H1 (cell line): Measurements from ENCODE around the gene VEPH1. TPM values are rescaled to one million over a fixed set of nuclear protein-coding genes. Genes with fewer than 3 reads are reported as not detected.

ENCODE experiments used
- CTCF ChIA-PET: fragments of 300-600 bp; sonication (Branson Sonifier 250); formaldehyde crosslinking; loops from one replicate; lab custom pipeline; 2021; ENCODE audit not compliant: partially characterized antibody; lab: Charles Lee
- POLR2A ChIA-PET: fragments of 300-600 bp; sonication (Branson Sonifier 250); formaldehyde crosslinking; loops from one replicate; lab custom pipeline; 2021; ENCODE audit warnings: inconsistent platforms; ENCODE audit not compliant: partially characterized antibody; lab: Charles Lee
- DNase-seq, 2 experiments: peaks; one replicate each; pipeline versions ENCODE4 v3.0.0 to v3.0.0-alpha.2; 2010 to 2022; ENCODE audit warnings: low spot score in 2 of 2, low read depth in 1 of 2, mixed read lengths in 1 of 2
- FAIRE-seq: peaks from 2 replicates; lab custom pipeline; 2011; peaks lifted over from hg19 to GRCh38; lab: Jason Lieb, UNC
- H2AFZ ChIP-seq: 2 replicates; pipeline ENCODE4 v1.8.1; 2012; ENCODE audit warnings: low read length, inconsistent platforms
- H2AK5ac ChIP-seq: 2 replicates; pipeline ENCODE4 v1.6.1; 2013; ENCODE audit warnings: low read depth, low read length
- H2BK120ac ChIP-seq: replicated peaks from 2 replicates; pipeline ENCODE3; 2013; ENCODE audit warnings: low read depth, low read length, inconsistent platforms
- H2BK12ac ChIP-seq: 2 replicates; pipeline ENCODE4 v1.6.1; 2013; ENCODE audit warnings: low read depth, low read length
- H2BK15ac ChIP-seq: 2 replicates; pipeline ENCODE4 v1.6.1; 2013; ENCODE audit warnings: low read length
- H2BK20ac ChIP-seq: 2 replicates; pipeline ENCODE4 v1.6.1; 2013; ENCODE audit warnings: low read length
- H2BK5ac ChIP-seq: 2 replicates; pipeline ENCODE4 v1.6.1; 2013; ENCODE audit warnings: low read depth, low read length
- H3K14ac ChIP-seq: 2 replicates; pipeline ENCODE4 v1.6.1; 2013; ENCODE audit warnings: inconsistent platforms; ENCODE audit not compliant: insufficient read length
- H3K18ac ChIP-seq: 2 replicates; pipeline ENCODE4 v1.6.1; 2013; ENCODE audit warnings: low read length; ENCODE audit errors: extremely low read depth
- H3K23ac ChIP-seq: 2 replicates; pipeline ENCODE4 v1.6.1; 2013; ENCODE audit warnings: inconsistent platforms; ENCODE audit not compliant: insufficient read length
- H3K23me2 ChIP-seq: 2 replicates; pipeline ENCODE4 v1.6.1; 2013; ENCODE audit warnings: low read depth, low read length
- H3K27ac ChIP-seq: 2 replicates; pipeline ENCODE4 v1.6.1; 2011; ENCODE audit warnings: low read depth, low read length, inconsistent platforms
- H3K27me3 ChIP-seq, 4 experiments: replicated peaks in 1 of 4; 1 replicate in 1 of 4; 2 replicates in 3 of 4; pipeline versions ENCODE4 v1.6.1 to v1.8.1; 2011 to 2013; ENCODE audit warnings: low read length in 3 of 4, mild to moderate bottlenecking in 3 of 4, inconsistent platforms in 2 of 4, mixed read lengths in 2 of 4, moderate library complexity in 1 of 4; ENCODE audit not compliant: control insufficient read depth in 3 of 4, insufficient read depth in 3 of 4; ENCODE audit errors: extremely low read depth in 1 of 4
- H3K36me3 ChIP-seq, 4 experiments: 2 replicates each; pipeline versions ENCODE4 v1.6.1 to v1.8.1; 2011 to 2013; ENCODE audit warnings: mild to moderate bottlenecking in 4 of 4, low read length in 3 of 4, moderate library complexity in 2 of 4, control low read depth in 1 of 4, inconsistent platforms in 1 of 4; ENCODE audit not compliant: insufficient read depth in 4 of 4, control insufficient read depth in 2 of 4
- H3K4ac ChIP-seq: replicated peaks from 2 replicates; pipeline ENCODE3; 2013; ENCODE audit warnings: low read length, low read depth, mixed read lengths, inconsistent platforms; ENCODE audit not compliant: insufficient read length
- H3K4me1 ChIP-seq, 4 experiments: replicated peaks in 1 of 4; 1 replicate in 1 of 4; 2 replicates in 3 of 4; pipeline versions ENCODE4 v1.6.1 to v1.8.1; 2011 to 2013; ENCODE audit warnings: low read length in 3 of 4, inconsistent platforms in 2 of 4, mixed read lengths in 1 of 4; ENCODE audit not compliant: insufficient read depth in 4 of 4, control insufficient read depth in 3 of 4
- H3K4me2 ChIP-seq, 2 experiments: 2 replicates each; pipeline versions ENCODE4 v1.6.1 to v1.8.1; 2011 to 2013; ENCODE audit warnings: low read depth in 2 of 2, low read length in 2 of 2, control low read depth in 1 of 2, inconsistent platforms in 1 of 2, mild to moderate bottlenecking in 1 of 2; ENCODE audit not compliant: insufficient read depth in 1 of 2
- H3K4me3 ChIP-seq, 4 experiments: fragments of 200-600, 300-600 bp in 1 of 4; sonication (generic), shearing (Covaris generic), sonication (Bioruptor Twin) in 1 of 4; 2 replicates each; pipeline versions ENCODE4 v1.5.1 to v1.8.1; 2011 to 2016; ENCODE audit warnings: low read length in 4 of 4, low read depth in 3 of 4, control low read depth in 2 of 4, inconsistent platforms in 2 of 4, mild to moderate bottlenecking in 2 of 4, mixed read lengths in 1 of 4, moderate library complexity in 1 of 4; ENCODE audit not compliant: insufficient read depth in 2 of 4; ENCODE audit errors: extremely low read depth in 1 of 4
- H3K56ac ChIP-seq: replicated peaks from 2 replicates; pipeline ENCODE3; 2013; ENCODE audit warnings: low read depth, mild to moderate bottlenecking, mixed read lengths, low read length, inconsistent platforms; ENCODE audit not compliant: insufficient read length
- H3K79me1 ChIP-seq: 2 replicates; pipeline ENCODE4 v1.6.1; 2013; ENCODE audit warnings: low read depth, low read length, control low read depth
- H3K79me2 ChIP-seq, 2 experiments: 2 replicates each; pipeline versions ENCODE4 v1.6.1 to v1.8.1; 2012 to 2013; ENCODE audit warnings: low read length in 2 of 2, mild to moderate bottlenecking in 2 of 2, inconsistent platforms in 1 of 2; ENCODE audit not compliant: insufficient read depth in 2 of 2, control insufficient read depth in 1 of 2
- H3K9ac ChIP-seq, 4 experiments: replicated peaks in 1 of 4; 1 replicate in 1 of 4; 2 replicates in 3 of 4; pipeline versions ENCODE4 v1.6.1 to v1.8.1; 2011 to 2013; ENCODE audit warnings: low read depth in 3 of 4, low read length in 3 of 4, control low read depth in 2 of 4, mild to moderate bottlenecking in 2 of 4, moderate library complexity in 2 of 4, inconsistent platforms in 1 of 4; ENCODE audit errors: extremely low read depth in 1 of 4
- H3K9me3 ChIP-seq, 2 experiments: 2 replicates each; pipeline versions ENCODE4 v1.6.1 to v1.8.1; 2012 to 2013; ENCODE audit warnings: mild to moderate bottlenecking in 2 of 2, moderate library complexity in 2 of 2, control low read depth in 1 of 2, inconsistent platforms in 1 of 2, low read depth in 1 of 2, low read length in 1 of 2, mixed read lengths in 1 of 2; ENCODE audit not compliant: insufficient read depth in 2 of 2
- H4K20me1 ChIP-seq, 2 experiments: replicated peaks in 1 of 2; 2 replicates each; pipeline versions ENCODE3 to v1.8.1; 2011 to 2013; ENCODE audit warnings: inconsistent platforms in 2 of 2, low read length in 2 of 2, mild to moderate bottlenecking in 1 of 2; ENCODE audit not compliant: insufficient read depth in 2 of 2, control insufficient read depth in 1 of 2
- H4K5ac ChIP-seq: 2 replicates; pipeline ENCODE4 v1.6.1; 2013; ENCODE audit warnings: low read length, low read depth, mixed read lengths, inconsistent platforms; ENCODE audit not compliant: insufficient read length
- H4K8ac ChIP-seq: 2 replicates; pipeline ENCODE4 v1.8.0; 2013; ENCODE audit warnings: mild to moderate bottlenecking, moderate library complexity, low read length, inconsistent platforms; ENCODE audit not compliant: insufficient read depth; ENCODE audit errors: extremely low read depth
- H4K91ac ChIP-seq: replicated peaks from 2 replicates; pipeline ENCODE3; 2013; ENCODE audit warnings: low read length, mixed read lengths, inconsistent platforms; ENCODE audit not compliant: insufficient read length
- SAP30 ChIP-seq: fragments of 300-600 bp; sonication (generic); IDR thresholded peaks from 2 replicates; pipeline ENCODE4 v1.7.1; 2012; ENCODE audit warnings: low read length, moderate library complexity, mild to moderate bottlenecking, inconsistent platforms; ENCODE audit not compliant: insufficient read depth, insufficient replicate concordance
- SP4 ChIP-seq: IDR thresholded peaks from 2 replicates; pipeline ENCODE4 v1.6.1; 2012; ENCODE audit warnings: low read length, inconsistent platforms
- WGBS, 2 experiments: shearing (Covaris generic) in 1 of 2; methylation state at CpG; one replicate each; pipeline versions ENCODE4 v1.1.6 to v1.1.7; 2013 to 2015; ENCODE audit warnings: low lambda C conversion rate in 2 of 2, mixed read lengths in 2 of 2, inconsistent platforms in 1 of 2, low coverage in 1 of 2, missing lambda C conversion rate in 1 of 2; ENCODE audit not compliant: insufficient replicate concordance in 2 of 2, insufficient coverage in 1 of 2, insufficient read length in 1 of 2; ENCODE audit errors: extremely low coverage in 1 of 2, missing lambda C conversion rate in 1 of 2; 5-methylcytosine and 5-hydroxymethylcytosine counted together
- polyA plus RNA-seq, 7 experiments: library from polyadenylated mRNA; depleted of rRNA in 3 of 7; stranded (reverse) in 5 of 7; unstranded in 2 of 7; fragments of >200 nt in 5 of 7; fragments of 200-250 nt in 2 of 7; gene quantifications; 1 replicate in 5 of 7; 2 replicates in 1 of 7; 4 replicates in 1 of 7; pipeline versions ENCODE4 v1.2.1 to v1.2.3, GENCODE V29; 2011 to 2013; ENCODE audit warnings: missing spikeins in 2 of 7, mixed read lengths in 2 of 7
- total RNA-seq: library from RNA; stranded (reverse); fragmentation: NEBNext Ultra II Directional; extraction: Animal tissue kit (Norgen Biotek cat#: 25700); gene quantifications from 2 replicates; pipeline ENCODE4 v1.2.1, GENCODE V29; 2021
- TF ChIP-seq, protein P1 (sequence below), 3 experiments: IDR thresholded peaks; 1 replicate in 2 of 3; 2 replicates in 1 of 3; pipeline versions ENCODE4 v1.5.1 to v1.6.1; 2011; ENCODE audit warnings: low read length in 3 of 3, mild to moderate bottlenecking in 3 of 3, inconsistent platforms in 2 of 3, low read depth in 1 of 3, moderate library complexity in 1 of 3; ENCODE audit not compliant: insufficient read depth in 1 of 3; ENCODE audit errors: control extremely low read depth in 1 of 3

The VEPH1 gene
- total and polyA plus RNA-seq, 2 of the 8 experiments (the other 6 are each of a cell fraction or from before 2014, with no cell fraction given) = 12.0 to 18.3 TPM

DNA sequence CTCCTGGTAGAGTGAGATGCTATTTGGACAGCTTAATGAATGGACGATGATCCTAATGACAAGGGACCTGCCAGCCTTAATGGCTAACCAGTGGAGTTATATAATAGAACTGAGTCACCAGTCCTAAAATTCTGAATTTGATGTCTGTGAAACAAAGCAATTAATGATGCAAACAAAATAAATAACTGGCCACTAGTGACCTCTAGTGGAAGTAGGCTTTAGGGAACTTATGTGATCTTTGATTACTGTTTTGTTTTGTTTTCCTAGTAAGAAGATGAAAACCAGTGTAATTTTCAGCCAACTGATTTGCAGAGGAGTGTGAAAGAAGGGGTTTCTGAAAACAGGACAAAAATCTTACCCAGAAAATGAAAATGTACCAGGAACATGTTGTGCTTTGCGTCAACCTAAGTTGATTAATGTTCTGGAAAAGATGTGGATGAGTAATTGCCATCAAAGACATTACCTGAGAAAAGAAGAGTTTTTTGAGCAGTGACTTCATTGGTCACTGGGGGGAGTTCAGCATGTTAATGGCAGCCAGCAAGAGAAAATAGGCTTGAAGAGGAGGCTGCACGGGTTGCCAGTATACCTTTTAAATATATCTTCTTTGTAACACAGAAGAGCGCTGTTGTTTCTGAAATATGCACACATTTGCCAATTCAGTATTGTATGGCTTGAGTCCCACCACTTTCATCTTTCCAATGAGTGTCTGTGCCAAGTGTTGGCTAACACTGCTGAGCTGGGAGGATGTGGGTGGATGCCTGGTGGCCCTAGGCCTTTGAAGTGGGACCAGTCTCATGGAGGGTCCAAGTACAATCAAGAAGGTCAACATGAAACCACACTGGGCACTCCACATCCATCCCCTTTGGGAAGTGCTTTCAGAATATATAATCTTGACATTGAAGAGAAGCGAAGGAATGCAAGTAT, 9.3 kb downstream of the VEPH1 start:
- FAIRE-seq = peak; percentile 70
- TF ChIP-seq SAP30 (no peak), SP4 (no peak)
- TF ChIP-seq, protein P1, sequence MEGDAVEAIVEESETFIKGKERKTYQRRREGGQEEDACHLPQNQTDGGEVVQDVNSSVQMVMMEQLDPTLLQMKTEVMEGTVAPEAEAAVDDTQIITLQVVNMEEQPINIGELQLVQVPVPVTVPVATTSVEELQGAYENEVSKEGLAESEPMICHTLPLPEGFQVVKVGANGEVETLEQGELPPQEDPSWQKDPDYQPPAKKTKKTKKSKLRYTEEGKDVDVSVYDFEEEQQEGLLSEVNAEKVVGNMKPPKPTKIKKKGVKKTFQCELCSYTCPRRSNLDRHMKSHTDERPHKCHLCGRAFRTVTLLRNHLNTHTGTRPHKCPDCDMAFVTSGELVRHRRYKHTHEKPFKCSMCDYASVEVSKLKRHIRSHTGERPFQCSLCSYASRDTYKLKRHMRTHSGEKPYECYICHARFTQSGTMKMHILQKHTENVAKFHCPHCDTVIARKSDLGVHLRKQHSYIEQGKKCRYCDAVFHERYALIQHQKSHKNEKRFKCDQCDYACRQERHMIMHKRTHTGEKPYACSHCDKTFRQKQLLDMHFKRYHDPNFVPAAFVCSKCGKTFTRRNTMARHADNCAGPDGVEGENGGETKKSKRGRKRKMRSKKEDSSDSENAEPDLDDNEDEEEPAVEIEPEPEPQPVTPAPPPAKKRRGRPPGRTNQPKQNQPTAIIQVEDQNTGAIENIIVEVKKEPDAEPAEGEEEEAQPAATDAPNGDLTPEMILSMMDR (IDR thresholded peaks at IDR 0.05; ENCODE audit: control extremely low read depth in 1 of 3, insufficient read depth in 1 of 3, low read depth in 1 of 3, low read length in 3 of 3) = peak in 2 of 3 experiments; percentile 17 to 61; a peak in 2 of 4 replicates

More for the DNA sequence above, 9.3 kb downstream of the VEPH1 start:
- Histone ChIP-seq H2AK5ac (no peak overlapping the region), H3K9me3 (no peaks in the 10 kb centered on the region), H3K56ac (no peak overlapping the region), H3K36me3 (peaks cover 0 to 2% (median 0%) of the 10 kb centered on the region in 4 experiments; a peak in 1 of 8 replicates), H4K91ac (no peak overlapping the region), H3K23ac (no peak overlapping the region), H3K27ac (no peak overlapping the region), H3K4me3 (no peak overlapping the region), H4K5ac (no peak overlapping the region), H3K27me3 (no peaks in the 10 kb centered on the region), H3K4me2 (no peak overlapping the region), H3K23me2 (0 out of 2 replicates have a peak, but pooled peaks cover 3% of the 10 kb centered on the region), H3K9ac (no peak overlapping the region), H2BK120ac (no peak overlapping the region), H2AFZ (no peak overlapping the region), H2BK15ac (no peak overlapping the region), H2BK20ac (no peak overlapping the region), H4K20me1 (no peaks in the 10 kb centered on the region), H3K18ac (no peak overlapping the region), H3K4ac (no peak overlapping the region), H3K14ac (no peak overlapping the region), H4K8ac (no peak overlapping the region), H2BK5ac (no peak overlapping the region), H2BK12ac (no peak overlapping the region), H3K79me2 (peaks cover 0 to 4% of the 10 kb centered on the region in 2 experiments; a peak in 1 of 4 replicates), H3K4me1 (peaks cover 4 to 10% (median 6%) of the 10 kb centered on the region in 4 experiments; a peak in 5 of 7 replicates), H3K79me1 (no peaks in the 10 kb centered on the region)
- WGBS, 2 experiments = 85% methylated on average over 5 of the region's 5 CpGs; no CpG with 5 or more reads in 1 of the 2 experiments
- POLR2A ChIA-PET = interaction anchor here (0.6 kb wide), 1 partner anchor 758 kb away, joined by 3 read pairs; no protein-coding TSS in a partner anchor
- CTCF ChIA-PET = interaction anchor here (0.6 to 2.2 kb wide), 26 partner anchors 11 to 331 kb away, joined by 3 to 13 read pairs (median 5); partner anchors contain the start of gene PTX3
- no peak for DNase-seq
